MV-4-11 (cell line): ENCODE data around the gene ZNF429.

ENCODE experiments used
- DNase-seq: peaks from one replicate; lab custom pipeline; 2025; lab: John Stamatoyannopoulos, UW

ZNF429 gene

GRCh38 chr19:21593008-21593481 is 87.6 kb downstream of the ZNF429 start:
- no peak for DNase-seq

GRCh38 chr19:21593502-21593901 is 88.1 kb downstream of the ZNF429 start:
- DNase-seq: no peak

- peak; percentile 77 for DNase-seq
These were observed 88.8 kb downstream of the ZNF429 start for GRCh38 chr19:21593934-21594820.

- DNase-seq: no peak
These were observed 89.8 kb downstream of the ZNF429 start for GRCh38 chr19:21595185-21595584.

DNA sequence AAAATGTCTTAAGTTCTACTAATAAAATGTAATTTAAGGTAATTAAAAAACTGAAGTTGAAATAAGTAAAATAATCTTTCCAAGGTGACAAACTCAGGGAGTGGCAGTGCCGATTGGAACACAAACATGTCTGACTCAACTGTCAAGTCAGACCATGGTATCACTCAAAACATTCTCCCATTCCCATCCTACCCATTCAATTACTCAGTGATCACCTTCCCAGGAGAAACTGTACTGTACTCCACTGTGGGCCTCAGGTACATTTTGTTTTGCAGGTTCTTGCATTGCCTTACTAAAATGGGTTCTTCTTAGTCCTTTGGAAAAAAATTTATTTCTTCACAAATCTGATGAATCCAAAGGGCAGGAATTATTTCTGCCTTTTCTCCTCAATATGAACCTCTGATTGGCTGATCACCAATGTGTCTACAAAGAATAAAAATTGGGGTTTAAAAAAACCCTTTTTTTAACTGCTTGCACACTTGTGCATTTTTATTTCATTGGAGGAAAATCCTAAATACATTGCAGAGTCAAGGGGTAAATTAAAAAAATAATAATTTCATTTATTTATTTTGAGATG is 96.8 kb downstream of the ZNF429 start:
- DNase-seq: no peak

DNA sequence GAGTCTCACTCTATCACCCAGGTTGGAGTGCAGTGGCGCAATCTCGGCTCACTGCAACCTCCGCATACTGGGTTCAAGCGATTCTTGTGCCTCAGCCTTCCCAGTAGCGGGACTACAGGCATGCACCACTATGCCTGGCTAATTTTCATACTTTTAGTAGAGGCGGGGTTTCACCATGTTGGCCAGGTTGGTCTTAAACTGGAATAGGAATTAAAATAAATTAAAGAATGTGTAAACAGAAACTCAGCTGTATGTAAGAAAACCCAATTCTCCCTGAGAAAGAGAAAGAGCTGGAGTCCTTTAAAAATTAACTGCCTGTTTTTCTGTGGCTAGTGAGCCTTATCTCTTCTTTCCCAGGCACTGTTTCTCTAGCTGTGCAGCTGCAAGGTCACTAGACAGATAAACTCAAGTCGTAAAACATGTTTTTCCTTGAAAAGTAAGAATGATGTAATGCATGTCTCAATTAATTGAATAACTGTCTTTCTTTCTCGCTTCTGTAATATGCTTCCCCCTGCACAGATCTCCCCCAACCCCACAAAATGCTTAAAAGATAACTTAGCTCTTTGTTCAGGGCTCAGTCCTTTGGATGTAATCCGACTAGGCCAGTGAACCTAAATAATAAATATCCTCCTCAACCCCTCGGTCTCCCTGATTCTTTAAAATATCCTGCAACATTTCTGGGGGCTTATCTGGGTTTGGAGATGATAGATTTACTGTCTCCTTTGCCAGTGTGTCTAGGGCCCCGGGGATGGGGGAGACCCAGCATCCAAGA is 97.4 kb downstream of the ZNF429 start:
- DNase-seq: peak; percentile 27

GRCh38 chr19:21603431-21604231 is 98.2 kb downstream of the ZNF429 start:
- DNase-seq: no peak

- peak; percentile 33 for DNase-seq
These were observed 99.0 kb downstream of the ZNF429 start for GRCh38 chr19:21604351-21604926.
